HL-60 (cell line): ENCODE results near the gene TGFBR3.

Source experiments
- DNase-seq, 2 experiments: peaks; one replicate each; pipeline ENCODE4 v3.0.0-alpha.2; 2010 to 2020; ENCODE audit warnings: low read depth in 1 of 2, low spot score in 1 of 2
- H3K27ac ChIP-seq: fragments of 250-450 bp; sonication (Bioruptor Pico); replicated peaks from 2 replicates; pipeline ENCODE4 v1.5.1; 2020; ENCODE audit warnings: mild to moderate bottlenecking, moderate library complexity
- H3K27me3 ChIP-seq: fragments of 250-450 bp; sonication (Bioruptor Pico); 2 replicates; pipeline ENCODE4 v1.5.1; 2021; ENCODE audit warnings: mild to moderate bottlenecking, moderate library complexity; ENCODE audit not compliant: insufficient read depth, poor library complexity, severe bottlenecking
- H3K4me3 ChIP-seq: replicated peaks from 2 replicates; pipeline ENCODE4 v1.5.1; 2011; ENCODE audit warnings: mild to moderate bottlenecking, control low read depth, low read length; ENCODE audit not compliant: insufficient read depth
- GABPA ChIP-seq: IDR thresholded peaks from 2 replicates; pipeline ENCODE4 v1.6.1; 2012; ENCODE audit warnings: low read depth
- POLR2AphosphoS5 ChIP-seq: IDR thresholded peaks from 2 replicates; pipeline ENCODE4 v1.6.1; 2012; ENCODE audit warnings: low read depth
- SPI1 ChIP-seq: IDR thresholded peaks from 2 replicates; pipeline ENCODE4 v1.6.1; 2012; ENCODE audit warnings: low read depth, mild to moderate bottlenecking, borderline replicate concordance
- TF ChIP-seq, protein P1 (sequence below): IDR thresholded peaks from 2 replicates; pipeline ENCODE4 v1.6.1; 2012; ENCODE audit warnings: low read depth; ENCODE audit not compliant: insufficient replicate concordance
- TF ChIP-seq, protein P2 (sequence below): IDR thresholded peaks from one replicate; pipeline ENCODE4 v1.5.1; 2011; ENCODE audit warnings: low read length, control low read depth, inconsistent platforms; ENCODE audit not compliant: insufficient read depth

The TGFBR3 gene

DNA sequence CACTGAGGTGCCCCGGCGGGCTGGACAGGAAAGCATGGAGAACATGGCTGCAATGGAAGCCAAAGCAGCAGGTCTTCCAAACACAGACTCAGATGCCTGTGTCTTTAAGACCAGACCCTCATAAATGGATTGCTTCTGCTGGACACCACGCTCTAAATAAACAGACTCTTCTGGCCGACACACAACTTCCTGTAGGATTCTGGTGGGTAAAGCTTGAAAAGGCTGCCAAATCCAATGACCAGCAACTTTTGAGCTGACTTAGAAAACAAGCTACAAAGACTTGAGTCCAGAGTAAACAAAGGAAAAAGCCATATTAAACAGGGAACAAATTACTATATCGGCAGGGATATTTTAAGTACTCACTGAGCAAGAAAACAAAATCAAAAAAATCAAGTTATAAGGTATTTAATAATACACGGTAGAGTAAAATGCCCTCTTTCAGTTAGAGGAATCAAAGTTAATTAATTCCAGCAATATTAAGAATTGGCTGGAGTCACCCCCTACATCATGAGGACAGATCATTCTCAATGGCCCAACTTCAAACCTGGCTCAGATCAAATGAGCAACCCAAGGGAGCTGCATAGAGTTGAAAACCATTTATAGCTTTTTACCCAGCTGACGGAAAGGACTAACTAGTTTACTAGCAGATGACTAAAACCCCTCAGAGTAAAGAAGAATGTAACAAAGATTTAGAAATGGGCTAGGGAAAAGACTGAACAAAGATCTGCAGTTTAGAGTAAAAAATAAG lies 102.4 kb downstream of the TGFBR3 start:
- no peak overlapping the region for H3K27ac ChIP-seq
- no peak overlapping the region for H3K4me3 ChIP-seq
- no peak for DNase-seq
- H3K27me3 ChIP-seq = no peaks in the 10 kb centered on the region
- TF ChIP-seq, protein P1, sequence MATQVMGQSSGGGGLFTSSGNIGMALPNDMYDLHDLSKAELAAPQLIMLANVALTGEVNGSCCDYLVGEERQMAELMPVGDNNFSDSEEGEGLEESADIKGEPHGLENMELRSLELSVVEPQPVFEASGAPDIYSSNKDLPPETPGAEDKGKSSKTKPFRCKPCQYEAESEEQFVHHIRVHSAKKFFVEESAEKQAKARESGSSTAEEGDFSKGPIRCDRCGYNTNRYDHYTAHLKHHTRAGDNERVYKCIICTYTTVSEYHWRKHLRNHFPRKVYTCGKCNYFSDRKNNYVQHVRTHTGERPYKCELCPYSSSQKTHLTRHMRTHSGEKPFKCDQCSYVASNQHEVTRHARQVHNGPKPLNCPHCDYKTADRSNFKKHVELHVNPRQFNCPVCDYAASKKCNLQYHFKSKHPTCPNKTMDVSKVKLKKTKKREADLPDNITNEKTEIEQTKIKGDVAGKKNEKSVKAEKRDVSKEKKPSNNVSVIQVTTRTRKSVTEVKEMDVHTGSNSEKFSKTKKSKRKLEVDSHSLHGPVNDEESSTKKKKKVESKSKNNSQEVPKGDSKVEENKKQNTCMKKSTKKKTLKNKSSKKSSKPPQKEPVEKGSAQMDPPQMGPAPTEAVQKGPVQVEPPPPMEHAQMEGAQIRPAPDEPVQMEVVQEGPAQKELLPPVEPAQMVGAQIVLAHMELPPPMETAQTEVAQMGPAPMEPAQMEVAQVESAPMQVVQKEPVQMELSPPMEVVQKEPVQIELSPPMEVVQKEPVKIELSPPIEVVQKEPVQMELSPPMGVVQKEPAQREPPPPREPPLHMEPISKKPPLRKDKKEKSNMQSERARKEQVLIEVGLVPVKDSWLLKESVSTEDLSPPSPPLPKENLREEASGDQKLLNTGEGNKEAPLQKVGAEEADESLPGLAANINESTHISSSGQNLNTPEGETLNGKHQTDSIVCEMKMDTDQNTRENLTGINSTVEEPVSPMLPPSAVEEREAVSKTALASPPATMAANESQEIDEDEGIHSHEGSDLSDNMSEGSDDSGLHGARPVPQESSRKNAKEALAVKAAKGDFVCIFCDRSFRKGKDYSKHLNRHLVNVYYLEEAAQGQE = no peak
- TF ChIP-seq SPI1 (no peak), GABPA (no peak), POLR2AphosphoS5 (no peak)
- TF ChIP-seq, protein P2, sequence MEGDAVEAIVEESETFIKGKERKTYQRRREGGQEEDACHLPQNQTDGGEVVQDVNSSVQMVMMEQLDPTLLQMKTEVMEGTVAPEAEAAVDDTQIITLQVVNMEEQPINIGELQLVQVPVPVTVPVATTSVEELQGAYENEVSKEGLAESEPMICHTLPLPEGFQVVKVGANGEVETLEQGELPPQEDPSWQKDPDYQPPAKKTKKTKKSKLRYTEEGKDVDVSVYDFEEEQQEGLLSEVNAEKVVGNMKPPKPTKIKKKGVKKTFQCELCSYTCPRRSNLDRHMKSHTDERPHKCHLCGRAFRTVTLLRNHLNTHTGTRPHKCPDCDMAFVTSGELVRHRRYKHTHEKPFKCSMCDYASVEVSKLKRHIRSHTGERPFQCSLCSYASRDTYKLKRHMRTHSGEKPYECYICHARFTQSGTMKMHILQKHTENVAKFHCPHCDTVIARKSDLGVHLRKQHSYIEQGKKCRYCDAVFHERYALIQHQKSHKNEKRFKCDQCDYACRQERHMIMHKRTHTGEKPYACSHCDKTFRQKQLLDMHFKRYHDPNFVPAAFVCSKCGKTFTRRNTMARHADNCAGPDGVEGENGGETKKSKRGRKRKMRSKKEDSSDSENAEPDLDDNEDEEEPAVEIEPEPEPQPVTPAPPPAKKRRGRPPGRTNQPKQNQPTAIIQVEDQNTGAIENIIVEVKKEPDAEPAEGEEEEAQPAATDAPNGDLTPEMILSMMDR = no peak

DNA sequence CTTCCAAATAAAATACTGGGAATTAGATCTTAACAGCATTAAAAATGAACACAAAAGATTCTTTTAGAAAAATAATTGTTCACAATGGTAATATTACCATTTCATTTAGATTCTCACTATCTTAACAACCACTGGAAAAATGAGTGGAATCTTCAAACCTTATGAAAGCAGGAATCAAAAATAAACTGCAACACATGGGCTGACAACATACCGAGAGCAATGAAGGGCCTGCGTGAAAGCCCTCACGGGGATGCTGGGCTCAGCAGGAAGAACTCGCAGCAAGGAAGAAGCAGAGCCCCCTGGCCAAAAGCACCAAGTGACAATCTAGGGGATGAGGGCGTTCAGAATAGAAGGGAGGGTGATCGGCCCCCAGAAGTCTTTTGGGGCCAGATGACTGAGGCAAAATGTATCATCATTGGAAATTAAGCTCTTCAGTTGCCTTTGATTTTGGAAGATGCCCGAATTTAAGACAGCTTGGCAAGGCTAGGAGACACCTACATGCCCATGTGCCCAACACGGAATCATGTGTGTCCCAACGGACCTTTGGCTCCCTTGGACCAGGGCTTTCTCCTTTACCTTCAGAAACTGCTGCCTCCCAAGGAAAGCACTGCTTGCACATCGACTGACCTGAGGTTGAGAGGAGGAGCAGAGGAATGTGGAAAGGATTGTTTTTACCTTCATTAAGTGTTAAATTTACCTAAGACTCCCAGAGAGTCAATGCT lies 103.9 kb downstream of the TGFBR3 start:
- Histone ChIP-seq H3K27me3 (no peaks in the 10 kb centered on the region), H3K4me3 (no peak overlapping the region), H3K27ac (no peak overlapping the region)
- no peak for DNase-seq
- TF ChIP-seq, protein P2 = no peak
- TF ChIP-seq SPI1 (no peak), GABPA (no peak), POLR2AphosphoS5 (no peak)
- TF ChIP-seq, protein P1 = no peak

DNA sequence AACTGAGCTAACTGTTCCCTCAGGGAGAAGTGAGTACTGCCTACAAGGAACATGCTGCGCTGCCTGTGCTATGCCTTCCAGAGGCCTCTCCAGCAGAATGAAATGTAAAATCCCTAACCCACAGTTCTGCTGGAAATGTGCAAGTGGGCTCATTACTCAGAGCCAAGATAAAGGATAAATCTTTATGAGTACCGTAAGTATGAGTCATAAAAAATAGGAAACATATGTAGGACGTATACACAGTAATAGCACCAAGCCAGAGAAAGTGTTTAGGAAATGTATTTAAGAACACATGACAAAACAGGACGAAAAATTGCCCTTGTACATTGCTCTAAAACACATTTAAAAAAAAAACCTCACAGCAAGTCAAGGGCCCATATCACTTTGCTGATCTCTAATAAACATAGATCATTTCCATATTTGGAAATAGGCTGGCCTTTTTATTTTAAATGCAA lies 104.6 kb downstream of the TGFBR3 start:
- Histone ChIP-seq H3K4me3 (no peak overlapping the region), H3K27ac (no peak overlapping the region), H3K27me3 (no peaks in the 10 kb centered on the region)
- TF ChIP-seq, protein P1 = no peak
- TF ChIP-seq, protein P2 = no peak
- TF ChIP-seq GABPA = no peak
- TF ChIP-seq SPI1 = no peak
- no peak for DNase-seq
